Brain microvascular endothelial cell (primary cell): ENCODE data around the gene HNRNPA1L2.

Source experiments
- DNase-seq: peaks from one replicate; pipeline ENCODE4 v3.0.0-alpha.2; 2020
- H3K27ac ChIP-seq: fragments of 250-450 bp; sonication (Bioruptor Pico); 2 replicates; pipeline ENCODE4 v1.5.1; 2020; ENCODE audit warnings: mild to moderate bottlenecking, moderate library complexity
- H3K27me3 ChIP-seq: fragments of 250-450 bp; sonication (Bioruptor Pico); replicated peaks from 2 replicates; pipeline ENCODE4 v1.5.1; 2020; ENCODE audit warnings: mild to moderate bottlenecking
- H3K36me3 ChIP-seq: fragments of 250-450 bp; sonication (Bioruptor Pico); replicated peaks from 2 replicates; pipeline ENCODE4 v1.5.1; 2020; ENCODE audit warnings: mild to moderate bottlenecking
- H3K4me3 ChIP-seq: 2 replicates; pipeline ENCODE4 v1.5.1; 2011; ENCODE audit warnings: low read depth, mild to moderate bottlenecking, control low read depth, low read length, moderate library complexity
- in situ Hi-C: cut with HindIII; loops from 2 replicates; pipeline ENCODE4 v1.10.0; 2017; ENCODE audit warnings: low sequenced_read_pairs, low pct_ligation_motif_present
- TF ChIP-seq, protein P1 (sequence below): IDR thresholded peaks from 2 replicates; pipeline ENCODE4 v1.5.1; 2011; ENCODE audit warnings: low read depth, mild to moderate bottlenecking, moderate library complexity, low read length, control low read depth, inconsistent platforms; ENCODE audit errors: missing control alignments

The HNRNPA1L2 gene

DNA sequence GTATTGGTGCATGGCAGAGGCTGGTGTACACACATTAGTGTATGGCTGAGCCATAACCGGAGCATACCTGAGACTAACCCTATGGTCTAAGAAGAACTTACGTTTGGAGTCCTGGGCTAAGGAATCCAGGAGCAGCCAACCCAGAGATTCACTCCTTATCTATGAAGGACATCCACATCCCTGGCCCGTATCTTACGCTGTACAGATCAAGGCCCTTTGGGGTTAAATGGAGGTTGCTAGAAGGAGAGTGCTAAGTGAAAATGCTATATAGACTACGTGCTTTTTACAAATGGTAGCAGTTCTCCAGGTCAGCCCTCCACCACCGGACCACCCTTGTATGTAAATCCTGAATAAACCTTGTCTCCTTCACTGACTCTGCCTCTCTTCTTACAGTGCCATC is 8.5 kb downstream of the HNRNPA1L2 start:
- Histone ChIP-seq H3K27ac (no peak overlapping the region), H3K36me3 (no peaks in the 10 kb centered on the region), H3K4me3 (peak overlapping the region; percentile 67), H3K27me3 (no peaks in the 10 kb centered on the region)
- in situ Hi-C loops = no loop called here
- DNase-seq = no peak
- TF ChIP-seq, protein P1, sequence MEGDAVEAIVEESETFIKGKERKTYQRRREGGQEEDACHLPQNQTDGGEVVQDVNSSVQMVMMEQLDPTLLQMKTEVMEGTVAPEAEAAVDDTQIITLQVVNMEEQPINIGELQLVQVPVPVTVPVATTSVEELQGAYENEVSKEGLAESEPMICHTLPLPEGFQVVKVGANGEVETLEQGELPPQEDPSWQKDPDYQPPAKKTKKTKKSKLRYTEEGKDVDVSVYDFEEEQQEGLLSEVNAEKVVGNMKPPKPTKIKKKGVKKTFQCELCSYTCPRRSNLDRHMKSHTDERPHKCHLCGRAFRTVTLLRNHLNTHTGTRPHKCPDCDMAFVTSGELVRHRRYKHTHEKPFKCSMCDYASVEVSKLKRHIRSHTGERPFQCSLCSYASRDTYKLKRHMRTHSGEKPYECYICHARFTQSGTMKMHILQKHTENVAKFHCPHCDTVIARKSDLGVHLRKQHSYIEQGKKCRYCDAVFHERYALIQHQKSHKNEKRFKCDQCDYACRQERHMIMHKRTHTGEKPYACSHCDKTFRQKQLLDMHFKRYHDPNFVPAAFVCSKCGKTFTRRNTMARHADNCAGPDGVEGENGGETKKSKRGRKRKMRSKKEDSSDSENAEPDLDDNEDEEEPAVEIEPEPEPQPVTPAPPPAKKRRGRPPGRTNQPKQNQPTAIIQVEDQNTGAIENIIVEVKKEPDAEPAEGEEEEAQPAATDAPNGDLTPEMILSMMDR = no peak

DNA sequence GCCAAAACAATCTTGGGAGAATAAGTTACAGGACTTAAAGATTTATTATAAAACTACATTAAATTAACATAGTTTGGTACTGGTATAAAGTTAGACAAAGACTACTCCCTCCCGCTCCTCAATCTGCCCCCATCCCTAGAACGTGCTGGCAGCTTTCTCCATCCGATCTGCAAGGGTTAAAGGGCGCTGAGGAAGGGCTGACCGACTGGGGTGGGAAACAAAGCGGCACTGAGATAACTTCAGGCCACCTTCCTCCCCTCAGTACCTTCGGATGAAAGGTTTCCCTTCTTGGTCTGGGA is 9.6 kb downstream of the HNRNPA1L2 start:
- Histone ChIP-seq H3K27me3 (no peaks in the 10 kb centered on the region), H3K4me3 (peak overlapping the region; percentile 67), H3K36me3 (no peaks in the 10 kb centered on the region), H3K27ac (peak overlapping the region; percentile 99)
- TF ChIP-seq, protein P1 = no peak
- no peak for DNase-seq
- in situ Hi-C loops = no loop called here

DNA sequence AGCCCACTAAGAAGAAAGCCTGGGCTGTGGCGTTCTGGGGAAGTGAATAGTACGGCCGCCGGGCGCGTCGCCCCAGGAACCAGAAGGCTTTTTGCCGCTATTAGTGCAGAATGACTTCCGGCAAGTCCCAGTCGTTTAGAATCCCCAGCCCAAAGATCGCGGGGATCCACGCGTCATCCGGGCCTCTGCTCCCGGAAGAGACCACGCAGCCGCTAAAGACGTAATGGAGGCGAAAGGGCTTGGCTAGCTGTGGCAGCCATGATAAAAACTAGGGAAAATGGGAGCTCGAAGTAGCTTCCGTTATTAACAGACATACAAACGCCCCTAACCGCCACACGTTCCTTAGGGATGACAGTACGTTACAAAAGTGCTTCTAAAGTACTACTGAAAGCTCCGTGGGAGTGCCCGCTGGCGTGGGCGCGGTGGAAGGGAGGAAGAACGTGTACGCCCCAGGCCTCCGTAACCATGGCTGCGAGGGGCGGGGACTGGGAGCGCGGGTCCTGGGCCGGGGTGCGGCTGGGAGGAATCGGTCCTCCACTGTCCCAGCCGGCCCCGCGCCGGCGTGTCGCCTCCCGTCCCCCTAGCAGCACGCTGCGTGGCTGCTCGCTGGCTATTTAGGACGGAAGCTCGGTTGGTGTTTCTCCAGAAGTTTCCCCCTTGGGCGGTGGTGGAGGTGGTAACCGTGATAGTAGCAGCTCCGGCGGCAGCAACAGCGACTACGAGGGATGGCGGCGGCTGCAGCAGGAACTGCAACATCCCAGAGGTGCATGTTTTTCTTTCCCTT is 10.2 kb downstream of the HNRNPA1L2 start, which contains the start of gene SUGT1:
Gene SUGT1, plus strand, starts transcription at position 641 of the 784 bp plus-strand sequence. Its CDS starts 85 bp downstream, at position 726.
- DNase-seq = peak; percentile 96
- Histone ChIP-seq H3K4me3 (peak within 1 kb of the TSS; percentile 67), H3K27me3 (no peaks in the 10 kb centered on the region), H3K27ac (peak within 1 kb of the TSS; percentile 99), H3K36me3 (no peaks in the 10 kb centered on the region)
- TF ChIP-seq, protein P1 = peak; percentile 81
- in situ Hi-C loops = no loop called here

DNA sequence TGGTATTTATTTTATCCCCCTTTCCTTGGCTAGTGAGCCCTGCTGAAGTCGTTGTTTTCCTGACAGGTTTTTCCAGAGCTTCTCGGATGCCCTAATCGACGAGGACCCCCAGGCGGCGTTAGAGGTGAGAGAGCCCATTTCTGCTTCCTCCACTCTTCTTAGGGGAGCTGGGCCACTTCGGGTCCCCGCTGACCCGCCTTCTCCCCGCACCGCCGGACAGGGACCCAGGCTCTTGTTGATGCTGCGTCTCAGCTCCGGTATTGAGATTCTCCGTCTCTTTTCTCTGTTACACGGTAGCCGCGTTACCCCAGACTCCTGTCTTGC is 10.7 kb downstream of the HNRNPA1L2 start:
- H3K27ac ChIP-seq = peak overlapping the region; percentile 99
- no peaks in the 10 kb centered on the region for H3K27me3 ChIP-seq
- no peak for DNase-seq

DNA sequence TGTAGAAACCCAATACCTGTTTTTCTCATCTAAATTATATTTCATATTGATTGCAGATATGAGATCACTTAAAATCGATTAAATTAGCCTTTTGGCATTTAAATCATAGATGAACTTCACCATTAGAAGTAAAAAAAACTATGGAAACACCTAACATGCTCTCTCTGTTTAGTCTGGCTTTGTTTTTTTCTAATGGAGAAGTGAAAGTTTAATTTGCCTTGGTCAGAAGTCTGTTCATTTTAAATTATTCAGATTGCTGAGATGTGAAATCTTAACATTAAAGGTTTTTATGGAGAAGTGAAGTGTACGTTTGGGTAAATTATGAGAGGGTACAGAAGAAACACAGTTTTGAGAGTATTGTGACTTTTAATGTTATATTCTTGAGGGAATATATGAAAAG is 17.1 kb downstream of the HNRNPA1L2 start:
- Histone ChIP-seq H3K27ac (no peak overlapping the region), H3K36me3 (peaks cover 31% of the 10 kb centered on the region), H3K4me3 (no peak overlapping the region), H3K27me3 (no peaks in the 10 kb centered on the region)
- TF ChIP-seq, protein P1 = no peak
- in situ Hi-C loops = no loop called here
- no peak for DNase-seq

More for the DNA sequence above, 10.7 kb downstream of the HNRNPA1L2 start:
- in situ Hi-C loops = no loop called here
- H3K36me3 ChIP-seq = peaks cover 4% of the 10 kb centered on the region
- TF ChIP-seq, protein P1 = no peak
- peak overlapping the region; percentile 67 for H3K4me3 ChIP-seq

DNA sequence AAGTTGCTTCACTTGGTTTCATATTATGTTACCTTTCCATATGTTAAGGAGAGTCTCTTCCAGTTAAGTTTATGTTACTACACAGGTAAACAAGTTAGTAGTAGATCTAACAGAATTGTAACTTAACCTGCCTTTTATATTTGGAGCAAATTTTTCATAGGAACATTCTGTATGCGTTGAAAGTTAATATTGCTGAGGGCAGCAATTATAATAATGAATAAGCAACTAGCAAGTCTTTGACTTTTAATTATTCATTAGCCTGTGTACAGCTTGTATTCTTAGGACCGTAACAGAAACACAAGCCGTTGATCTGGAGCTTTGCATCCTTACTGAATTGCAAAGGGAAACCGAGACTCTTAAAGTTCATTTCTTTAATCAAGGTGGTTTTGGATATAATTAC is 22.0 kb downstream of the HNRNPA1L2 start:
- in situ Hi-C loops = no loop called here
- Histone ChIP-seq H3K27me3 (no peaks in the 10 kb centered on the region), H3K36me3 (peaks cover 47% of the 10 kb centered on the region), H3K4me3 (no peak overlapping the region), H3K27ac (no peak overlapping the region)
- DNase-seq = no peak
- TF ChIP-seq, protein P1 = no peak
